Measurements from ENCODE around the gene KRT31.
"Not testable (repeated sequence)": the region's sequence is repeated elsewhere in the genome, so short reads cannot be mapped to it uniquely, and the experiment has no call there.

Gene KRT31

GRCh38 chr17:41417127-41417526 lies 19.7 kb upstream of the KRT31 start:
- no peak for DNase-seq

- DNase-seq = no peak
Measured at GRCh38 chr17:41416479-41416878, 19.1 kb upstream of the KRT31 start.

DNA sequence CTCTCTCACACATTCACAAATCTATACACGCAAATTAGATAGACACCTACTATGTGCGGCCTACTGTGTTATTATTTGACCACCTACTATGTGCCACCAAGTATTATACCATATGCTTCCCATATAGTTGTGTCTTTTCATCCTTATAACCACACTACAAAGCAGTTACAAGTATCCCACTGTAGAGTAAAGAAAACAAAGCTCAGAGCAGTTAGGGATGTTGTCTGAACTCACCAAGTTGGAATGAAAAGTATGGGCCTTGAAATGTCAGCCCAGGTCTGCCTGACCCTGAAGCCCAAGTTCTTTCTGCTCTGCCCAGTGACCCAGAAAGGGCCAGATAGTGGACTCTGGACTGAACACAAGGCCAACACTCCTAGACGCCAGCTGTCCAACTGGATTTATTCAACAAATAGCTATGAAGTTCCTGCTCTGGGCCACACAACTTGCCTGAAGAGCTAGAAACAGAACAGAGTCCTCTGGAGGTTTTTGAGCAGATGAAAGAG lies 18.5 kb upstream of the KRT31 start:
- DNase-seq = no peak

- no peak for DNase-seq
Measured at GRCh38 chr17:41415411-41415810, 18.0 kb upstream of the KRT31 start.

- no peak for DNase-seq
Measured at GRCh38 chr17:41413982-41414381, 16.6 kb upstream of the KRT31 start.

- no peak for DNase-seq
Measured at GRCh38 chr17:41413353-41413957, 16.0 kb upstream of the KRT31 start.

DNA sequence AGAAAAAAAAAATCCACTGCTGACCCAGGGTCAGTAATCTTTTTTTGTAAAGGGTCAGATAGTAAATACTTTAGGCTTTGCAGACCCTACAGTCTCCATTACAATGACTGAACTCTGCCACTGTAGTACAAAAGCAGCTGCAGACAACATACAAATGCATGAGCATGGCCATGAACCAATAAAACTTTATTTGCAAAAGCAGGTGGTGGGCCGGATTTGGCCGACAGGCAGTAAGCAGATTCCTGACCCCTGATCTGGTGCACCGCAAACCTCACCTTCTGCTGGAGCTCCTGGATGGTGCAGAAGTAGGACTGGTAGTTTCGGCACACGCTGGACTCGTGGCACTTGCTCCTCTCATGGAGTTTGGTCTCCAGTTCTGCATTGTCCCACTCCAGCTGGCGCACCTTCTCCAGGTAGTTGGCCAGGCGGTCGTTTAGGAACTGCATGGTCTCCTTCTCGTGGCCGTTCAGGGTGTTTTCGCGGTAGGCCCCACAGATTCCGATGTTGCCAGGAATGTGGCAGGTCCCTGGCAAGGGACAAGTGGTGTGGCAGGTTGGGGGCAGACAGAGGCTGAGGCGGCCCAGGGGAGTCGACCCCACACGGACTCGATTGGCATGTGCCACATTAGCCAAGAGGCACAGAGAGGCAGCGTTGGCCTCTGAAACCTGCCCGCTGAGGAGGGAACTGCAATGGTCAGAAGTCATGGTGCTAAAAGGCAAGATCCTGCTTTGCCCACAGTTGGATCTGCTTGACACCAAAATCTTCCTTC lies 13.8 kb upstream of the KRT31 start:
- DNase-seq = no peak

- no peak for DNase-seq
Measured at GRCh38 chr17:41407226-41407625, 9.8 kb upstream of the KRT31 start.

DNA sequence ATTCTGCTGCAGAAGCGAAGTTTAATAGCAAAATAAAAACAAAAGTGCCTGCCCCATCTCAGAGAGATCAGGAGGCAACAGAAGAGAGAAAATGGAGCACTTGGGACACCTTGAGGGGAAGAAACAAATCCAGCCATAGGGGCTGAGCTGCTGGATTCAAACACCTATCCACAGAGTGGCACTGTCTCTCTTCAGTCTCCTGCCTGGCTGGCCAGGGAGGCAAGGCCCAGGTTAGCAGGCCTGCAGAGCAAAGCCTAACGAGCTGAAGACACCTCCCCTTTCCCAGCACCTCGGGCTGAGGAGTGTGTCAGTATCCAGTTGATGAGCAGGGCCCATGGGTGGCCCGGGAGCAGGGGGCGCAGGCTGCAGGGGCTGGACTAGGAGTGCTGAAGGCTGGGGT lies 8.8 kb upstream of the KRT31 start:
- no peak for DNase-seq

DNA sequence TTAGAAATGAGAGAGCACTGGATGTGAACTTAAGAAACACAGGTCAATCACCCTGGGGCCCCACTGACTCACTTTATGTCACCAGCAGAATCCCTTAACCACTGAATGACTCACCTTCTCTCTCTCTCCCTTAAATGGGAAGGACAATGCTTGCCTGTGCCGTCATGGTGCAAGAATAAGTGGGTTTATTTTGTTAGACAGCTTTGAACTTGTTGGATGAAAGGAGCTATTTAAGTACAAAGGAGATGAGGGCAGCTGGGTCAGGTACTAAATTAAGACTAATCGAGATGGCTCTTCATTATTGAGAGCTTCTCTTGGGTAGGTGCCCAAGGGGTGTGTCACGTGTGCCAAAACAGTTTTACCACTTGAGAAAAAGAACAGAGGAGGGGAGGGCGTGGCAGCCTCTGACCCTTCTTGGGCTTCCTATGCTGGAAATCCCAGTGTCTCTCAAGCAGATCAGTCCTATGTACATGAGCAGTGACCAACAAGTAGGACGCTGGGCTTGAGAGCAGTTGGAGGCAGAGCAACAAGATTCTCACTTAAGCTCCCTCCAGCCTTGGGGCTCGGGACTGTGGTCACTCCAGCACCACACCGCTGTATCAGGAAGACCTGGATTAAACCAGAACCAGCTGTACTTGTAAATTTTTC lies 6.7 kb upstream of the KRT31 start:
- no peak for DNase-seq

GRCh38 chr17:41403404-41404023 lies 6.1 kb upstream of the KRT31 start:
- DNase-seq = no peak

DNA sequence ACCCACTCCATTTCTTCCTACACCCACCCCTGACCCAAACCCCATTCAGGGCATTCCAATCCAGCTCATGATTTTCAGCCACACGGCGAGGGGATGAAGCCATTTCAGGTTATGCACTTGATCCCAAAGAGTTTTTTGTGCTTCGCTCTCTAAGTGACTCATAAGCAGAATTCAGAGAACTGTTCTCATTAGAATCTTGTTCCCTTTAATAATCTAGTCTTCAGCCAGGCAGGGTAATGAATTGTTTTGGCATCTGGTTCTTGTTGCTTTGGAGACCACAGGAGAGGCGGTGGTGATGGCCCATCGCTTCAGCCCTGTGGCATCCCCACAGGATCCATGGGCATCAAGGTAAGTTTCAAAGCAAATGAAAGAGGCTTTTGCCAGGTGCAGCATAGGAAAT lies 4.8 kb upstream of the KRT31 start:
- DNase-seq = no peak

GRCh38 chr17:41396340-41396739 lies 1.1 kb downstream of the KRT31 start:
- no peak for DNase-seq

- no peak for DNase-seq
Measured at GRCh38 chr17:41395611-41396010, 1.8 kb downstream of the KRT31 start.

DNA sequence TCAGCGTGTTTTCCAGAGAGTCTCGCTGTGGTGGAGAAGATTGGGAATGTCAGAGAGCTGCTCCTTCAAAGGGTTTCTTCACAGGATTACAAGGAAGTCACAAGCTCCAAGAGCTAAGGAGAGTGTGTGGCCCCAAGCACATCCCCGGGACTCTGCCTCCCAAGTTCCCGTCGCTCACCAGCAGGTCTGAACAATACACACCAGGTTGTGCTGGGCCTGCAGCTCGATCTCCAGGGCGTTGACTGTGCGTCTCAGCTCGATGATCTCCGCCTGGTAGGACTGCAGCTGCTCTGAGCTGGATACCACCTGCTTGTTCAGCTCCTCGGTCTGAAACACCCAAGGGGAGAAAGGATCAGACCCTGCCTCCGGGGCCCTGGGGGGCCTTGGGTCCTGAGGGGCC lies 2.4 kb downstream of the KRT31 start:
- DNase-seq = not testable (repeated sequence)

DNA sequence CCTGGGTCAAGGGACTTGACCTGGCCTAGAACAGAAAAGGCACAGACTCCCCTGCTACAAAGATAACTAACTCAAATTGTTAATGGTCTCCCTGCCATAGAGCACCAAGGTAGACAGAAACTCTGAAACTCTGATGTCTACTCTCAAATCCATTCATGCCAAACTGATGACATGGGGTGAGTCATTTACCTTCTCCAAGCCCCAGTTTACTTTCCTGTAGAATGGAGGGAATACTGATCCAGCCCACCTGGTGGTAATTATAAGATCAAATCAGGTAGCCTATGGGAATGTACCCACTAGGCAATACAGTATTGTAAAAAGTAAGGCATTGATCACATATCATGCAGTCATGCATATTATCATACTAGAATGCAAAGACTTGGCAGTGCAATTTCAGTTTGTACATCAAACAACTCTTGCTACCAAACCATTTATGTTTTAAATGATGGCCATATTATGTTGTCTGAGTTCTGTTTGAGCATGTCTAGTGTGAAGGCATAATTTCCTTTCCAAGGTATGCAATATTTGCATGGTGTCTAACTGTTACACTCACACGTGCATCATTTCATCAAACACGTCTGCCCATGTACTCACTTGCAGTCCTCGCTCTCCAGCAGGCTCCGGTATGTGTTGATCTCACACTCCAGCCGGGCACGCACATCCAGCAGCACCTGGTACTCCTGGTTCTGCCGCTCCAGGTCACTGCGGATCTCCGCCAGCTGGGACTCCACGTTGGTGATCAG lies 3.0 kb downstream of the KRT31 start:
- DNase-seq = no peak

DNA sequence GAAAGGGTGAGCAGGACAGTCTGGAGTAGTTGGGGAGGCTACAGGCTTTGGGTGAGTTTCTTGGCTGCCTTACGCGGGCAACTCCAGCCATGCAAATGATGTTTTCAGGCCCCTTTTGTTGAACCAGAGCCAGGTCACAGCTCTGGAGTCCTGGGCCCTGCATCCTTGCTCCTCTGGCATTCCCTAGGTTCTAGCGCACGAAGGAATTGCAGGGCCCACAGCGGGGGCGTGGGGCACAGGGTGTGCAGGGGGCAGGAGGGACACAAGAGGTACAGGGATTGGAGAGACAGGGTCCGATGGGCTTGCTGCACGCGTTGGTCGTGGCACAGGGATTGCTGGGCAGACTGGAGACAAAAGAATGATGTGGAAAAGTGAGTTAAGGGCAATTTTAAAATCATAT lies 3.6 kb downstream of the KRT31 start:
- DNase-seq = no peak

DNA sequence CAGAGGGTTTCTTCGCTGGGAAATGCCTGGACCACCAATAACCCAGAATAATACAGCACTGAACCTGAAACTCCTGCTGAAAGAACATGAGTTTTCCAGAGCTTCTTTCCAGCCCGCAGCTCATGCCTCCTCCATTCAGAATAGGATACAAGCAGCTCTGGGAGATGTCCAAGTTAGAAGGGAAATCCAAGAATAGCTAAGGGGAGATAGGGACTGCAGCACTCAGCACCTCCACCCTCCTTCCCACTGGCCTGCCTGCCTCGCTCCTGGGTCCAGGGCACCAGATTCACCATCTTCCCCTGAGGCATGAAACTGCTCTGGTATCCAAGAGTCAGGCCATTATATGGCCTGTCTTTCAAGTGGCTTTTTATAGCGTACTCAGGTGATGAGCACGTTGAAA lies 4.1 kb downstream of the KRT31 start:
- no peak for DNase-seq

- no peak for DNase-seq
Measured at GRCh38 chr17:41392278-41392677, 5.1 kb downstream of the KRT31 start.

DNA sequence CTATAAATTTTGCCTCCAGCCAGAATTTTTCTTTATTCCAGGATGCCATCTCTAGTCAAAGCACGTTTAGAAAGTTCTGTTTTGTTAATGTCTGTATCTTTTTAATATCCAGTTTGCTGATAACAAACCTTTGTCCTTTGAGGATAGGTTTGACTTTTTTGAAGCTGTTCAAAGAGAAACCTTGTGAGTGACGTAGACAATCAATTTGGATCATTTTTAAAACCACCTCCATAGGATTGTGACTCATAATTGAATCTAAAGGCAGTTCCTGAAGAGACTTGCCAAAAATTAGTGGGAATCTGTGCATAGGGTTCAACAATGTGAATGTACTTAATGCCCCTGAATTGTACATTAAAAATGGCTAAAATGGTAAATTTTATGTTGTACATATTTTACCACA lies 5.9 kb downstream of the KRT31 start:
- no peak for DNase-seq

GRCh38 chr17:41390411-41390938 lies 6.9 kb downstream of the KRT31 start:
- DNase-seq = no peak

DNA sequence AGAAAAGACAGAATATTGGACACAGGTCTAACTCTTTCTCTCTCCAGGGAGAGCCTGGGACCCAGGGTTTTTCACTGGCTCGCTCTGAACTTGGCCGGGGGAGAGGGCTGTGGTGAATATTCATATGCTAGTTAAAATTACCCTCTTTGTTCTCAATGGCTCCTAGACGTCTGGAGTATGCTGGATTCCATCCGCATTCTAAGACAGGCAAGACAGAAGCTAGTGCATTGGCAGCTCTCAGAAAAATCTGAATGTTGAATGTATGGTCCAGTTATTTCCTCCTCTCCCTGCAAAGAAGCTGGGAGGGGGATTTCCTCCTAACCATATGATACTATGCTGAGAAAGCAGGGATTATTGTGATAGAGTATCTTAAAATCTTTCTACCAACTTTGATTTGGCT lies 9.7 kb downstream of the KRT31 start:
- no peak for DNase-seq

DNA sequence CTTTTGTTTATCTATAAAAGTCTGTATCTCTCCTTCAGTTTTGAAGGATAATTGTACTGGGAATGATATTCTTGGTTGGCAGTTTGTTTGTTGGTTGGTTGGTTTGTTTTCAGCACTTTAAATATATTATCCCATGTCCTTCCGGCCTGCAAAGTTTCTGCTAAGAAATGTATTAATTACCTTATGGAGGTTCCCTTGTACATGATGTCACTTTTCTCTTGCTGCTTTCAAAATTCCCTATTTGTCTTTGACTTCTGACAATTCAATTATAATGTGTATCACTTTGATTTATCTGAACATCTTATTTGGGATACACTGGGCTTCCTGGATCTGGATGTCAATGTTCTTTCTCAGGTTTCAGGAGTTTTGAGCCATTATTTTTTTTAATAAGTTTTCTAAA lies 11.2 kb downstream of the KRT31 start:
- DNase-seq = no peak
